ENCODE results near the gene SHB.
"Not testable (repeated sequence)": the region's sequence is repeated elsewhere in the genome, so short reads cannot be mapped to it uniquely, and the experiment has no call there.

Gene SHB

DNA sequence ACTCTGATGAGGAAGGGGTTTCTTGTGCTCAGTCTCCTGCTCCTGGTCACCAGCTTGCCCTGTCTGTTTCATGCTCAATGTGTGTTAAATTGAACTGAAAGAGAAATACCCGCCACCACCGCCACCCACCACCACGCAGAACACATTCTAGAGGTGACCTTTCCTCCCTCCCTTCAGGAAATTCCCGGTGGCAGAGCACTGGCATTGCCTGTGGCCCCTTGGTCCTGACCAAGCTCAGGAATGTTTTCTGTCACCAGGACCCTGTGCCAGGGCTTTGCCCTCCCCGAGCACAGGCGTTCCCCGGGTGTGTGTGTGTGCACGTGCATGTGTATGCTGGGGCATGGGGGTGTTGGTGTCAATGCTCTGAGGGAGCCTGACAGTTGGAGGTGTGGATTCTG lies 154.9 kb downstream of the SHB start:
- DNase-seq: no peak

DNA sequence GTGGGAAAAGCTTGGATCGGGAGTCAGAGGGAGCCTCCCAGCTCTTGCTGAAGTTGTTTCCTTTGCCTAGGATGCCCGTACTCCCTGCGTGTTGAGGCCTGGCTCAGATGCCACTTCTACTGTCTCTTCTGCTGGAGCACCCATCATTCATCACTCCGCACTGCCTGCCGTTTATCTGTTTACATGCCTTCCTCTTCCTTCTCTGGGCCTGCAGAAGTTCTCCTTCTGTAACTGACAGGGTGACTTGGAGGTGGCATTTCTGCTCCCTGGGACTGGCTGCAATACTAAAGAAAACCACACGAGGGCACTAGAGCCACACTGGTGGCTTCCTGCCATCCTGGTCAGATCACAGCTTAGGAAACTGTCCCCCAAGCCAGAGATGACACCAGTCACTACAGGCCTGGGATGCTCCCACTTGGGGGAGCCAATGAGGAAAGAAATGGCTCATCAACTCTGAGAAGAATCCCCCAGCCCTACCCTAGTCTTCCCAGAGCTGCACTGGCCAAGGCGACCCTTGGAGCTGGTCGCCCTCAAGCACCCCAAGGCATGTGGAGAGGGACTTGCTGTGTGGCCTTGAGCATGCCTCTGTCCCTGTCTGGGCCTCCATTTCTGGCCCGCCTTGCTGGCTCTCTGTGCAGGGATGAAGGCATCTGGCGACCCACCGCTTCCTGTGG lies 155.4 kb downstream of the SHB start:
- DNase-seq: peak; percentile 86 to 90

DNA sequence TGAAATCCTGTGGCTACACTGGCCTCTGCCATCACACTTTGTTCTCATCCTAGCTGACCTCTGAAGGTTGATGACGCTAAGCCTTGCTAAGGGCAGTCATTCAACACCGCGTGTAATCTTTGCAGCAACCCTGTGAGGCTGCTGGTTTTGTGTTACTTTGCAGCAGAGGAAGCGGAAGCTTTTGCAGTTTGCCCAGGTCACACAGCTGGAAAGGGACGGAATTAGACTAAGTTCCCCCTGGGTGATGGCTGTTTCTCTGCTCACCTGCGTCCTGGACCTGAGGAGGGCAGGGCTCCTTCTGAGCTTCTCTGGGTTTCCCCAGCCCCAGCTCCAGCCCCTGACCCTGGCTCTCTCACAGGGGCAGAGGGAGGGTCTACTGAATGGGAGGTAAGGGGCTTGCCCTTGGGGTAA lies 157.8 kb downstream of the SHB start:
- no peak for DNase-seq

GRCh38 chr9:37910271-37910670 lies 158.8 kb downstream of the SHB start:
- DNase-seq: no peak

DNA sequence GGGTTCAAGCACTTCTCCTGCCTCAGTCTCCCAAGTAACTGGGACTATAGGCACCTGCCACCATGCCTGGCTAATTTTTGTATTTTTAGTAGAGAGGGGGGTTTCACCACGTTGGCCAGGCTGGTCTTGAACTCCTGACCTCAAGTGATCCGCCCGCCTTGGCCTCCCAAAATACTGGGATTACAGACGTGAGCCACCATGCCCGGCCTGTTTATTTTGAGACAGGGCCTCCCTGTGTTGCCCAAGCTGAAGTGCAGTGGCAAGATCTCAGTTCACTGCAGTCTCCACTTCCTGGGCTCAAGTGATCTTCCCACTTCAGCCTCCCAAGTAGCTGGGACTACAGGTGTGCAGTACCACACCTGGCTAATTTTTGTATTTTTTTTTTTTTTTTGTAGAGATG lies 159.2 kb downstream of the SHB start:
- not testable (repeated sequence) for DNase-seq

- no peak for DNase-seq
Observed at GRCh38 chr9:37909326-37909725, 159.7 kb downstream of the SHB start.

DNA sequence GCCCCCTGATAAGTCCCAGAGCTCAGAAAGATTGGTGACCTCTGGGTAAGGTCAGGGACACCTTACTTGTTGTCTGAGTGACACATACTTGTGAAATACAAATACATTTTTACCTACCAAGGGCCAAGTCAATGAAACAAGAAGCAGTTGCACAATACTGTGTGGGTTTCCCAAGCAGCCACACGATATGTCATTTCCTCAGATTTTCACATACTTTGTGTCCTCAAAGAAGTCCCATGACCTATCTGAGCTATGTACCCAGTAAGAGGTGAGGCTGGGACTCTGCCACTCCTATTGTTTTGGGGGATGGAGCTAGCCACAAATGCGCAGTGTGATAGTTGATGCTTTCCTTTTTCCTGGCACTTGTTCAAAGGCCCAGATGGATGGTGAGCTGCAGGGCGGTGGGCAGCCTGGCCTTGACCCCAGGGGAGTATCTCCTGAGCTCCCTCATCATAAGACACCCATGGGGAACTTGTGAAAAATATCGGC lies 160.3 kb downstream of the SHB start:
- no peak for DNase-seq

DNA sequence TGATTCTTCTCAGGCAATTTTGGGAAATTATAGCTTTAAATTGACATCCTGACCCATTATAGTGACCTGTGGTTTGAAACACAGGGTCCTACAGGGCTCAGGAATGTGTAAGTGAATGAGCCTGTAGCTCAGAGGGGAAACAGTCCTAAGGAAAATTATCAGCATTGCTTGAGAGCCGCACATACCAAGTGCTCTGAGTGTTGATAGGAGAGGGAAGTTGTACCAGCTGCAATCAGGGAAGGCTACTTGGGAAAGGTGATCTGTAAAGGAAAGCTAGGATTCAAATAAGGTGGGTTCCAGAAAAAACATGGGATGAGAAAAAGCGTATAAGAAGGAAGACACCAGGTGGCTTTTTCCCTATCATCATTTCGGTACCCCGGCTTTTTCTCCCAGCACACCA lies 160.7 kb downstream of the SHB start:
- no peak for DNase-seq

DNA sequence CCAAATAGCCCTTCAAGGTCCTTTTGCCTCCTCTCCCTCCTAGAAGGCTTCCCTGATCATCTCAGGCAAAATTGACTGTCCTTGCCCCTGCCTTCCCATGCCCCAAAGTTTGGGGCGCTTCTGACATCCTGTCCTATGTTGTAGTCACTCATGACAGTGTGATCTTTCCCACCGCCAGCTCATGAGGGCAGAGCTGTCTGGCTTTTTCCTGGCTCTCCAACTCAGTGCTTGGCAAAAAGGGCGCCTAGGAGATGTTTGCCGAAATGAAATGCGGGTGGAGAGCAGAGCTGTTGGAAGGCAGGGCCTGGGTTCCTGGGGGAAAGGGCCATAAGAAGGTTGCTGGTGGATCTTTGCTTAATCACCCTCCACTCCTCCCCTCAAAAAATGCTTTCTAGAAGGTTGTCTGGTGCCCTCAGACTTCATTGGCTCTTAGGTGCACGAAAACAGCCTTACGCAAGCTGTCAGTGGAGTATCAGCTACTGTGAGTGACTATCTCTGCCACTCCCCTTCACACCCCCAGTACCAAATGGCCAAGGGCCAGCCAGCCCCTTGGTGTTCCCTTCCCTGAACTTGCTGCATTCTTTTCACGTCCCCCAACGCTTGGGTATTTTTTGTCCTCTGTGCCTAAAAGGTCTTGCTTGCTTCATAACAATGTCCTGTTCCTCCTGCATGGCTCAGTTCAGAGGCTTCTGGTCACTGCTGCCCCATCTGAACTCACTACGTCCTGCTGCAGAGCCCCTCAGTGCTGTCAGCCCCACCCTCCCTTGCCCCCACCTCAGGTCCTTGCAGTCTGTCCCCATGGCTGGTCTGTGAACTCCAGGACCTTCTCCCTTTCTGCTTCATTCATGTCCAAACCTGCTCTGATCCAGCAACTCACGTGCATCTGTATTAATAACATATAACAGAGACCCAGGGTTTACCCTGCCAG lies 162.5 kb downstream of the SHB start:
- no peak for DNase-seq

DNA sequence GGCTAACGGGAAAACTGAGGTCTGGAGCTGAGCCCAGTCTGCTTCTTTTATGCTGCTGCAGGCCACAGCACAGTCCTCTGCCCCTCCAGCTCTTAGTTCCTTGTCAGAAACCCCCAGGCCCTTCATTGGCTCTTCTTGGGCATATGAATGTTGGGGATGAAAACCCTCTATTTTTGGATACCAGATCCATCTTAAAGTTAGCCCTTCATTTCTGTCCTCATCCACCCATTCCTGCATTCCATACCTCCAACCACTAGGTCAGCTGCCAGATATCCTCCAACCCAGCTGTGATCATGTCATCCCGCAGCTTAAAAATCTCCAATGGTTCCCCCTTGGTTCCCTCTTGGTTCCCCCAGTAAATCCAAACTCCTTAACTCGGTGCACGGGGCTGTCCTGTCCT lies 163.3 kb downstream of the SHB start:
- DNase-seq: no peak

GRCh38 chr9:37905131-37905505 lies 163.9 kb downstream of the SHB start:
- no peak for DNase-seq

DNA sequence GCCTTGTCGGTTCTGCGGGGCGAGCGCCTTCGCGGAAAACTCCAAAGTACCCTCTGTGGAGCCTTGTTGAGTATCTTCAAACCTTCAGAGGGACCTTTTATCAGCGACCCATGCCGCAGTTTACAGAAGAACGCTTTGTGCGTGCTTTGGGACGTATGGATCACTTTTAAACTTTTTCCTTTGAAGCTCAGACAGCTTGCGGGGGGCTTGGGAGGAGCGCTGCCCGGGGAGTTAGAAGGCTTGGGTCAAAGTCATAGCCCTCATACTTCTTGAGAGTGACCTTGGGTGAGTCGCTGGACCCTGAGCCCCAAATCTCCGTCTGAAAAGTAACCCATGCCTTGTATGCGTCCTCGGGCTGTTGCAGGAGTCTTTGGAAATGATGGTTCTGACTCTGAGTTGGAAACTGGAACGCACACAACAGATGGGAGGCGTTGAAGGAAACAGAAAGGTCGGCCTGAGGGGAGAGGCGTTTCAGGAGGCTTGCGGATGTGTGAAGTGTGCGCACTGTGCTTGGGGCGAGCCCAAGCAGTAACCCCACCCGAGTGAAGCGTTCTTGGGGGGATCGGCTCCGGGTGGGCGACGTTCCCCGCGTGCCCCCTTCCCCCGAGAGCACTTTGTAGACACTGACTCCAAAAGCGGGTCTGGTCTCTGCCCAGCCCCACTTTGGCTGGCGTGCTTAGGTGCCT lies 164.4 kb downstream of the SHB start:
- no peak for DNase-seq

DNA sequence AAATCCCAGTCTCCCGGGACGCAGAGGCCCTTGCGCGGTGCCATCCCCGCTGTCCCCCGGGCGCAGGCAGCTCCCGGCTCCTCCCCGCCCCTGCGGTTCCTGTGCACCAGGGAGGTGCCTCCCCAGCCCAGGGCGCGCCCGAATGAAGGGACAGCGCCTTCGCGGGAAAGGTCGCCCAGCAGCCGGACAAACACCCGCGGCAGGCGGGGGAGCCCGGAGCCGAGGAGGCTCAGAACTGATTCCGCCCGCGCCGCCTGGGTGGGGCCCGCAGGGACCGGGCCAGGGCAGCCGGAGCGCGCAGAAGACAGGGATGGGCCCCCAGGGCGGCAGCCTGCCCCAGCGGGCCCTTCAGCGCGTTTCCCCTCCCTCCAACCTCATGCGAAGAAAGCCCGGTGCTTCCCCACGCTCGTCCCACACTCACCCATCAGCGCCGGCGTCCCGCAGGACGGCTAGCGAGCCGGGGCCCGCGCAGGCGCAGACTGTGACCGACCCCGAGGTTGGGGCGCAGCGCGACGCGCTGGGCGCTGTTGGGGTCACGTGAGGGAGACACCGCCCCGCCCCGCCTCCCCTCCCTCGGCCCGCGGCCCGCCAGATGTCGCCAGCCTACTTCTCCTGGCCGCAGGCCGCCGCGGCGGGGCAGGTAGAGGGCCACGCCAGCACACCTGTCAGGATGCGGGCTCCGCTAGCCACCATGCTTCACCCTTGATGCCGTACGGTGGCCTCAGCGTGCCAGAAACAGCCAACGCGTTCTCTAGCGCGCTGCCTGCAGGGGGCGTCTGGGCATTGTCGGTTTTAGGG lies 165.2 kb downstream of the SHB start, which contains the start of gene SLC25A51:
SLC25A51 (minus strand) TSS at position 481 of the 798 bp plus-strand sequence. CDS start 15,577 bp downstream, outside the sequence.
- DNase-seq: peak; percentile 97

- peak; percentile 5 to 25 for DNase-seq
Observed at GRCh38 chr9:37902796-37903646, 166.0 kb downstream of the SHB start.

GRCh38 chr9:37902131-37902530 lies 166.9 kb downstream of the SHB start:
- no peak for DNase-seq

DNA sequence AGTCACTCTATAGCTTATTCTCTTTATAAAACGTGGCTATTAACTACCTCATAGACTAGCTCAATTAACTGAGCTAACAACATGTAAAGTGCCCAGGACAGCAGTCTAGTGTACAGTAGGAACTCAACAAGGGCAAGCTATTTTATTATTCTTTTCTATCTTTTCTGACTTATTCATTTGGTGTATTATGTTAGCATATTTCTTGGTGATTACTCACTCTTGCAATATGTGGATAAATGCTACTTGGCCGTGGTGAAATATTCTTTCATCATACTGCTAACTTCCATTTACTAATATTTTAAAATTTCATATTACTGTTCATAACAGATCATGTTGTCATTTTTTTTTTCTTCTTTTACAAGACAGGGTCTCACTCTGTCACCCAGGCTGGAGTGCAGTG lies 170.0 kb downstream of the SHB start:
- DNase-seq: no peak

DNA sequence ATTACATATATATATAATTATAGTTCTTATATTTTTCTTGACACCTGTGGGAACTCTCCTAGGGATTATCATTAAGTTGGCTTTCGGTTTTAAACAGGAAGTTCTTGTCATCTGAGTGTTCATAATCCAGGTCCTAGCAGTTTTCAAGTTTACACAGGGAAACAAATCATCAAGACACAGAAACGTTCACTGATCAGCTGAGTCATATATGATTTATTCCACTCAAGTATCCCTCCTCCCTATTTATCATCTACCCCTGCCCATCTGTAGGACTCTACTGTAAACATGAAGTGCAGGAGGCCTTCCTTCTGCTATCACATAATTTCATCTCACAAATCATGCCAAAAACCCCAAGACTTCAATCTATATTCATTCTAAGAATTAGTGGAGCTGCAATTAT lies 171.4 kb downstream of the SHB start:
- no peak for DNase-seq

DNA sequence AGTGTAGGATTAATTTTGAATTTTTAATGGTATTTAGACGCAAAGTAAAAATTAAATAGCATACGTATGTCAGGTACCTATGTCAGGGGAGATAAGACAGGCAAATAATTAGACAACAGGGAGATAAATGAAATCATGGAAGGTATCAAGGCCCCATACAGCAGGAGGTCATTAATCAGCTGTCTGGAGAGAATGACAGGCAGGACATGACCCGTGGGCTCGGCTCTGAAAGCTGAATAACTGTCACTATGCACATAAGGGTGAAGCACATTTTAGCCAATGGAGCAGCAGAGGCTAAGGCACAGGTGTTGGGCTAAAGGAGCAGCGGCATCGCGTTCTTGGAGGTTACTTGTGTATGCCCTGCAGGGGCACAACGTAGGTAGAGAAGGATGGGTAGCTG lies 177.0 kb downstream of the SHB start:
- DNase-seq: no peak

GRCh38 chr9:37891042-37891441 lies 178.0 kb downstream of the SHB start:
- not testable (repeated sequence) for DNase-seq

DNA sequence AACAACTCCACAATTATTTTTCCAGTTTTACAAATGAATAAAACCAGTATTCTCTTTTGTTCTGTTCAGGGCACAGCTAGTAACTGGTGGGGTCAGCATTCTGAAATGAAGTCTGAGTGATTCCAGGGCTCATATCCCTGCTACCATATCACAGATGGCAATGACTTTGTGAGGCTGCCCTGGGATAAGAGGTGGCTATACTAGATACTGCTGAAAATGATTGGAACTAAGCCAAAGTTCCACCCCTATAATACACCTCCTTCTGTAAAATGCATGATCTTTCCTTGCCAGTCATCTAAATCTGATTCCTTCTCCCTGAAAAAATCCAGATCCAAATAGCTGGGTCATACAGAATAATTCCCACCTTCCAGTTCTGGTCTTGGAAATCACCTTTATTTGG lies 179.5 kb downstream of the SHB start:
- DNase-seq: no peak

- DNase-seq: not testable (repeated sequence)
Observed at GRCh38 chr9:37887977-37888583, 180.9 kb downstream of the SHB start.

All from activated CD4-positive, alpha-beta T cell treated with anti-CD3 and anti-CD28 coated beads, Interleukin-2, amount 50 U/mL, for 48 hours (primary cell).